ENCODE results near the gene SLC2A13.

Gene SLC2A13

GRCh38 chr12:40013847-40014246 is 92.0 kb downstream of the SLC2A13 start:
- H3K4me3 ChIP-seq (ENCODE audit: low read depth, low read length): no peak overlapping the region
- in situ Hi-C loops (cut with HindIII; ENCODE audit: low sequenced_read_pairs): no loop called here
- DNase-seq (ENCODE audit: low read depth): no peak
- TF ChIP-seq CTCF (IDR thresholded peaks at IDR 0.05; ENCODE audit: low read depth, low read length, missing control alignments): no peak

DNA sequence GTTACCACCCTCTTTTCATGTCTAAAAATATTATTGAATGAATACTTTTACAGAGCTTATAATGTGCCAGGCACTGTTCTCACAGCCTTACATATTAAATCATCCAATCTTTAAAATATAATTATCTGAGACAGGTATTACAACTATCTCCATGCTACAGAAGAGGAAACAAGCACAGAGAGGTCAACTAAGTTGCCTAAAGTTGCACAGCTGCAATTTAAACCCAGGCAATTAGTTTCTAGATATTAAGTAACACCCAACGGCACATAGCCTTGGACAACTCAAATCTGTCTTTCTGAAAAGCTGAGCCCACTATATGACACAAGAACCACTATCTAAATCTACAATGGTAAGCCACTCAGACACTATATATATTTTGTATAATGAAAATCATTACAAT is 92.6 kb downstream of the SLC2A13 start:
- DNase-seq (ENCODE audit: low read depth): no peak
- H3K4me3 ChIP-seq (ENCODE audit: low read depth, low read length): no peak overlapping the region
- TF ChIP-seq CTCF (IDR thresholded peaks at IDR 0.05; ENCODE audit: low read depth, low read length, missing control alignments): no peak
- in situ Hi-C loops (cut with HindIII; ENCODE audit: low sequenced_read_pairs): no loop called here

DNA sequence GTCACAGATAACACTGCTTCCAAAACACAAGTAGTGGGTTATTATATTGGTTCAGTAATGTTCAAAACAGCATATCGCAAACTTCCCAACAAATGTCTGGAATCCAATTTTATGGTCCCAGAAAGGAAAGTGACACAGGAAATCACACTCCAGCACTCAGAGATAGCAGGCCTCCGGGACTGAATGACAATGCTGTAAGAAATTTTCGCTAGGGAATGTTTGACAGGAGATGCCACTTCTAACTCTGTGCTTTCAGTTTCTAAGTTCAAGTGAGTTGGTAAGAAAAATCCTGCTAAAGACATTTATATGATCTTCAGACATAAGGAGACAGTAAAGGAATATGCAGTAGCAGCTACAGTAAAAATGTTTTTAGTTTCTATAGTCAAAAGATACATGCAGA is 93.2 kb downstream of the SLC2A13 start:
- no peak for DNase-seq (ENCODE audit: low read depth)
- H3K4me3 ChIP-seq (ENCODE audit: low read depth, low read length): no peak overlapping the region
- in situ Hi-C loops (cut with HindIII; ENCODE audit: low sequenced_read_pairs): no loop called here
- TF ChIP-seq CTCF (IDR thresholded peaks at IDR 0.05; ENCODE audit: low read depth, low read length, missing control alignments): no peak

GRCh38 chr12:40011775-40012129 is 94.1 kb downstream of the SLC2A13 start:
- no peak for TF ChIP-seq CTCF (IDR thresholded peaks at IDR 0.05; ENCODE audit: low read depth, low read length, missing control alignments)
- no peak overlapping the region for H3K4me3 ChIP-seq (ENCODE audit: low read depth, low read length)
- no peak for DNase-seq (ENCODE audit: low read depth)
- in situ Hi-C loops (cut with HindIII; ENCODE audit: low sequenced_read_pairs): no loop called here

DNA sequence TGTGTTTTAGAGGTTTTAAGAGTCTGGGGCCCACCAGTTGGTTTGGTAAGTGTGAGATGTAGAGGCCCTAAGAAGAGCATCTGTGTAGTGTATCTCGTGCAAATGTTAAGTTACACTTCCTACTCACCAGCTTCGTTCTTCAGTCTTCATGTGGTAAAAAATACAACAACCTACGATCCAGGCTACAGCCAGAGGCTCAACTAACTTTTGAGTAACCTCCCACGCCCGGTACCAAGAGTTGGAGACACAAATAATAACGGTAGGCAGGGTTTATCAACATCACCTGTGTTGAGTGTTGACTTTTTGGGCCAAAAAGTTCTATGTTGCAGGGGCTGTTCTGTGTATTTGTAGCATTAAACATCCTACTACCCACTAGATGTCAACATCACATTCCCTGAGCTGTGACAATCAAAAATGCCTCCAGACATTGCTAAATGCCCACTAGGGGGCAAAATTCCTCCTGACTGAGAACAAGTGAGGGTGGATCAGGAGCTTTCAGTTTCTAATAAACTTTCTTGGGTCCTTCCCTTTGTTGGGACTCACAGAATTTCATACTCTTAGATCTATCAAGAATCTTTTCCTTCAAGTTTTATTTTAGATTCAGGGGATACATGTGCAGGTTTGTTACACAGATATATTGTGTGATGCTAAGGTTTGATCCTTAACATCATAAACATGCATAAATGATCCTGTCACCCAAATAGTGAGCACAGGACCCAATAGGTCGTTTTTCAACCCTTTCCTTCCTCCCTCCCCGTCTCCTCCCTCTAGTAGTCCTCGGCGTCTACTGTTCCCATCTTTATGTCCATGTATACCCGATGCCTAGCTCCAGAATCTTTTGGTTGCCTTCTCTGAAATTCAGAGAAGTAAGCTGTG is 94.7 kb downstream of the SLC2A13 start:
- in situ Hi-C loops (cut with HindIII; ENCODE audit: low sequenced_read_pairs): no loop called here
- peak; percentile 86 for TF ChIP-seq CTCF (IDR thresholded peaks at IDR 0.05; ENCODE audit: low read depth, low read length, missing control alignments)
- no peak overlapping the region for H3K4me3 ChIP-seq (ENCODE audit: low read depth, low read length)

GRCh38 chr12:40002178-40003169 is 103.4 kb downstream of the SLC2A13 start:
- DNase-seq (ENCODE audit: low read depth): no peak
- in situ Hi-C loops (cut with HindIII; ENCODE audit: low sequenced_read_pairs): no loop called here
- no peak for TF ChIP-seq CTCF (IDR thresholded peaks at IDR 0.05; ENCODE audit: low read depth, low read length, missing control alignments)
- H3K4me3 ChIP-seq (ENCODE audit: low read depth, low read length): no peak overlapping the region

More for the DNA sequence above, 94.7 kb downstream of the SLC2A13 start:
- peak; percentile 60 for DNase-seq (ENCODE audit: low read depth)

Data from astrocyte of the cerebellum (primary cell).